Stimulated activated effector memory CD8-positive, alpha-beta T cell treated with anti-CD3 and anti-CD28 coated beads, Interleukin-12 subunit alpha, Interleukin-12 subunit beta, amount 100 ng/mL, for 72 hours (primary cell): ENCODE data around the gene PRKCQ.

Experiments
- ATAC-seq: fragments of 150-1000 bp; cut with Tn5 transposase; 2 replicates; pipeline ENCODE4 v1.10.0; 2021
- DNase-seq, 2 donors: peaks; one replicate each; pipeline ENCODE4 v3.0.0; 2021 to 2022; ENCODE audit warnings: low spot score in 2 of 2
- H3K27ac Mint-ChIP-seq: one replicate; pipeline ENCODE4 v1.8.0; 2022; ENCODE audit warnings: mild to moderate bottlenecking, mixed read lengths
- H3K36me3 Mint-ChIP-seq: one replicate; pipeline ENCODE4 v1.8.0; 2022; ENCODE audit warnings: mild to moderate bottlenecking, mixed read lengths
- H3K4me1 Mint-ChIP-seq: one replicate; pipeline ENCODE4 v1.8.0; 2022; ENCODE audit warnings: mixed read lengths
- H3K4me3 Mint-ChIP-seq: one replicate; pipeline ENCODE4 v1.8.0; 2022; ENCODE audit warnings: mild to moderate bottlenecking, mixed read lengths
- H3K9me3 Mint-ChIP-seq: one replicate; pipeline ENCODE4 v1.8.0; 2022; ENCODE audit warnings: mixed read lengths

The PRKCQ gene

DNA sequence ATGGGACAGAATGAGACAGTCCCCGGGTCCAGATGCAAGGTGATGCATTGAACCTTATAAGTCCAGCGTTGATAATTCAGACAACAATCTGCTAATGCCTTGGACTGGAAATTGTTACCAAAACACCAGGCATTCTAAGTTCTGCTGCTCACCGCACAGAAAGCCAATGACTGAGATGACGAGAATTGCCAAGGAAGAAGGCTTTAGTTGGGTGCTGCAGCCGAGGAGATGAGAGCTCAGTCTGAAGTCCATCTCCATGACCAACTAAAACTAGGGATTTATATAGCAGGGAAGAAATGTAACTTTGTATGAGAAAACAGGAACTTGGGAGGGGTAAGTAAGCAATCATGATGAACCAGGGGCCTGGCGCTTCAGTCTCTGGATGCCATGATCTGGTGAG is 68.7 kb downstream of the PRKCQ start:
- Mint-ChIP-seq H3K27ac (peak overlapping the region; percentile 54), H3K9me3 (peaks cover 5% of the 10 kb centered on the region), H3K36me3 (peaks cover 84% of the 10 kb centered on the region), H3K4me3 (peak overlapping the region; percentile 45), H3K4me1 (peaks cover 71% of the 10 kb centered on the region)
- DNase-seq = peak in 1 of 2 donors; percentile 38
- ATAC-seq = no peak

DNA sequence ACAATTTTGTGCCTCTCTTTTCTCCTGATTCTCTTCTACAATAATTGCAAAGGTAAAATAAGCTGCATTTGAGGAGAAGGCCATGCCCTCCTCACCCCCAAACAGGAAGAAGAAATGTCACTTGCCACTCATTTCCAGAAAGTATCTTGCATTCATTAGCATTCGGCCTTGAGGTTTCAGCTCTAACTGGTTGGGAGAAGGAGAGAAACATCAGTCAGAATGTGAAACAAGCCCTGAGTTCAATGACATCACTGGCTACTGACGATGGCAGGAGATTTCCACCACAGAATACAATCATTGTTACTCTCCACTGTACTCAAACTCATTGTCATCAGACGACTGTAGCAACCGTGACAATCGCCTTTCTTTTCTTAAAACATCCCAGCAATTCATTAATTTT is 72.8 kb downstream of the PRKCQ start:
- H3K27ac Mint-ChIP-seq = peak overlapping the region; percentile 94
- H3K4me3 Mint-ChIP-seq = peak overlapping the region; percentile 58

DNA sequence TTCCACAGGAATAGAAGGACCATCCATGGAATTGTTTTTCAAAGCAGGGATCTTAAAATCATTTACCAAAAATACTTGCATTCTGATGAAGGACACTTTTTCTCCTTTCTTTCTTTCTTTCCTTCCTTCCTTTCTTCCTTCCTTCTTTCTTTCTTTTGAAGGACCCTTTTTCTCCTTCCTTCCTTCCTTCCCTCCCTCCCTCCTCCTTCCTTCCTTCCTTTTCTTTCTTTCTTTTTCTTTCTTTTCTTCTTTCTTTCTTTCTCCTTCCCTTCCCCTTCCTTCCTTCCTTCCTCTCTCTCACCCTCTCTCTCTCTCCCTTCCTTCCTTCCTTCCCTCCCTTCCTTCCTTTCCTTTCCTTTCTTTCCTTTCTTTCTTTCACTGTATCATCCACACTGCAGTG is 74.8 kb downstream of the PRKCQ start:
- Mint-ChIP-seq H3K9me3 (no peaks in the 10 kb centered on the region), H3K4me3 (peak overlapping the region; percentile 9), H3K36me3 (peaks cover 84% of the 10 kb centered on the region)

More for the DNA sequence above, 72.8 kb downstream of the PRKCQ start:
- DNase-seq (no peak), ATAC-seq (peak; percentile 97)
- Mint-ChIP-seq H3K36me3 (peaks cover 85% of the 10 kb centered on the region), H3K4me1 (peaks cover 64% of the 10 kb centered on the region), H3K9me3 (peaks cover 5% of the 10 kb centered on the region)

DNA sequence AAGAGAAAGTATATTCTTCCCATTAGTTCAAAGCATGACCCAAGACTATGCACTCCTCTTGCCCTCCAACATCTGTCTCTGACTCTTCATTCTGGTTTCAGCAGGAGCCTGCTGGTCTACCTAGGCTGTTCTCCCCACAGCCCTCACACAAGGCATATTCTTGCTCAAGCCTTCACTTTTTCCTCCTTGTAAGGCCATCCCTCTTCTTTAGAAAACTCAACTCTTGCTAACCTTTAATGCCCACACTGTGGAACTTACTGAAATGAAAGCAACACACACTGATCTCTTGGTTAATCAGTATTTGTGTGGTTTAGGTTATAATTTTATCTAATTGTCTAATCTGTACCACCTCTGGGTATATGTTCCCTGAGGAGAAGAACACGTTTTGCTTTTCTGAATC is 75.8 kb downstream of the PRKCQ start:
- Mint-ChIP-seq H3K4me1 (peaks cover 66% of the 10 kb centered on the region), H3K27ac (peak overlapping the region; percentile 74), H3K36me3 (peaks cover 74% of the 10 kb centered on the region), H3K9me3 (no peaks in the 10 kb centered on the region), H3K4me3 (peak overlapping the region; percentile 24)
- ATAC-seq (peak; percentile 66), DNase-seq (no peak)

More for the DNA sequence above, 74.8 kb downstream of the PRKCQ start:
- DNase-seq = no peak
- no peak for ATAC-seq
- peaks cover 66% of the 10 kb centered on the region for H3K4me1 Mint-ChIP-seq
- peak overlapping the region; percentile 79 for H3K27ac Mint-ChIP-seq

DNA sequence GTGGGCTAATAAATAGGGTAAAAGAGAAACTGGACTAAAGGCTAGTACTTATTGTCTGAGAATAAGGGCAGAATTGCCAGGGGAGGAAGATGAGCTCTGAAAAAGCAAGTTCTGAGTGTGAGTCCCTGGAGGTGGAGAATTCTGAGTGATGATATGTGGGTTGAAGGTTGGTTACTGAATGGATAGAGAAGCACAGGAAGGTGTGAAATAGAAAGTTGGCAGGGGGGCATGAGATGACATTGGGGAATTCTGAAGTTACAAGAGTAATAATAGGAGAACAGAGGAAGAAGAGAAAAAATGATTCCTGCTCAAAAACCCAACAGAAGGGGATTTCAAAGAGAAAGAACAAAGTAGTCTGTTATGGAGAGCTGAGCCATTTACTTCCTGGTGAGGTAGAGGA is 76.9 kb downstream of the PRKCQ start:
- no peaks in the 10 kb centered on the region for H3K9me3 Mint-ChIP-seq
- DNase-seq (no peak), ATAC-seq (peak; percentile 6)
- peak overlapping the region; percentile 14 for H3K4me3 Mint-ChIP-seq
- peaks cover 63% of the 10 kb centered on the region for H3K36me3 Mint-ChIP-seq
- peaks cover 71% of the 10 kb centered on the region for H3K4me1 Mint-ChIP-seq
- H3K27ac Mint-ChIP-seq = peak overlapping the region; percentile 44

DNA sequence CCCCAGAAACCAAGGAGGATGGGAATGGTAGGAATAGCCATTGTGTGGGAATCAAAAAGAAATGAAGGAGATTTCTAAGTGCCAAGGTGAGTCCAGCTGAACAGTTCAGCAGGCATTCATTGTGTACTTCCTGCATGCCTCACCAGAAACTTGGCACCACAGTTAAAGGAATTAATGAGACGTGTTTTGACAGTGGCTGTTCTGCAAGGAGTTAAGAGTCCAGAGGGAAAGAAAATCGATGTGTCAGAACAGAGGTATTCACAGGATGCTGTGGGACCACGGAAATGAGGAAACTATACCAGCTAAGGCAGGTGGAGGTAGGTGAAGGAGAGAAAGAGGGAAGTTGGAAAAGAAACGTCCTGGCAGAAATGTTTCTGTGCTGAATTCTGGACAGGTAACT is 78.1 kb downstream of the PRKCQ start:
- no peak for DNase-seq
- peak overlapping the region; percentile 14 for H3K4me3 Mint-ChIP-seq
- H3K4me1 Mint-ChIP-seq = peaks cover 61% of the 10 kb centered on the region
- no peak for ATAC-seq
- no peaks in the 10 kb centered on the region for H3K9me3 Mint-ChIP-seq
- H3K27ac Mint-ChIP-seq = peak overlapping the region; percentile 44
- peaks cover 51% of the 10 kb centered on the region for H3K36me3 Mint-ChIP-seq

DNA sequence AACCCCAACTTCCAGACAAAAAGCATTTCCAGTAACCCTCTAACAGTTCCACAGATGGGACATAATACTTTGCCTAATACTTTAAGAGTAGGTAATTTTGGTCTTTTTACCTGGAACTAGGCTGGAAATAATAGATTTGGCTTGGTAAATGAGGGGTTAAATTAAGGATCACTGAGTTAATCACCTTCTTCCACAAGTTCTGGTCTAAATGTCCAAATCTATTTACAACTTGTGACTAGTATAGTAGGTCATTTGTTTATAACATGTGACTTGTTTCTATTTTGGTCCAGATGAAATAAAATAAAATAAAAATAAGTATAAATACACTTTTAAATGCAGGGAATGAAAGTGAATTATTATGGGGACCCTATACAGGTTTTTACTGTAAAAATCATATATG is 80.1 kb downstream of the PRKCQ start:
- no peak for DNase-seq
- no peak overlapping the region for H3K4me3 Mint-ChIP-seq
- ATAC-seq = no peak
- peaks cover 44% of the 10 kb centered on the region for H3K36me3 Mint-ChIP-seq
- no peaks in the 10 kb centered on the region for H3K9me3 Mint-ChIP-seq
- H3K4me1 Mint-ChIP-seq = peaks cover 51% of the 10 kb centered on the region
- H3K27ac Mint-ChIP-seq = no peak overlapping the region

DNA sequence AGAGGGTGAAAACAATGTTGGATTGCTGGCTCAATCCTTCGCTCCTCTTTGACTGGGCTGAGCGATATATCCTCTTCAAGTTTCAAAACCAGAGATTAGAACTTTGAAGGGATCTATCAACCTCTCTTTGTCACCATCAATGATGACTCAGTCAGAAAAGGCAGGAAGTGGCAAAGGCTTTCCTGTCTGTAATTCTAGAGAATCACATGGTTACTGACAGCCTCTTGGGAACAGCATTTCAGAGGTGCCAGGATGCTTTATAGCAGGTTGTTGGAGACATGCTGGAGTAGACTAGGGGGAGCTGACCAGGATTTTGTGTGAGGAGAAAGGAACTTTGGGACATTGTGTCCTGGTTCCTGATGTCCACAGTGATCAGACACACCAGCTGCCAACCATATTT is 81.3 kb downstream of the PRKCQ start:
- ATAC-seq (peak; percentile 87), DNase-seq (peak; percentile 30 to 70)
- Mint-ChIP-seq H3K27ac (peak overlapping the region; percentile 83), H3K36me3 (peaks cover 33% of the 10 kb centered on the region), H3K9me3 (no peaks in the 10 kb centered on the region), H3K4me1 (peaks cover 42% of the 10 kb centered on the region), H3K4me3 (peak overlapping the region; percentile 47)

DNA sequence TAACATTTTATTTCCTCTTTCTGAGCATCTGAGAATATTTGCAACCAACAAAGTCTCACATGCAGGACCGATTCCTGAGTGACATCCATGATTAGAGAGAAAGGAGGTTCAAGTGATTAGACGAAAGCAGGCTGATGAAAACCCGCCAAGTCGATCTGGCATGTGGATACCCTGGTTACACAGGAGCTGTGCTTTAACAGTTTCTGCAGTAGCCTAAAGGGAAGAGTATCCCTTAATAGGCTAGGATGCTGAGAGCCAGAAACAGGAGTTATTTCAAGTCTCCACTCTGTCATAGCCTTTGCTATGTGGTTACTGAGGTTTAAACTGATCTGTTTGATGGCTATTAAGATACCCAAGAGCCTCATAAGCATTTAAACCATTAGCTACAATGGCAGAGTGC is 82.5 kb downstream of the PRKCQ start:
- H3K4me3 Mint-ChIP-seq = no peak overlapping the region

DNA sequence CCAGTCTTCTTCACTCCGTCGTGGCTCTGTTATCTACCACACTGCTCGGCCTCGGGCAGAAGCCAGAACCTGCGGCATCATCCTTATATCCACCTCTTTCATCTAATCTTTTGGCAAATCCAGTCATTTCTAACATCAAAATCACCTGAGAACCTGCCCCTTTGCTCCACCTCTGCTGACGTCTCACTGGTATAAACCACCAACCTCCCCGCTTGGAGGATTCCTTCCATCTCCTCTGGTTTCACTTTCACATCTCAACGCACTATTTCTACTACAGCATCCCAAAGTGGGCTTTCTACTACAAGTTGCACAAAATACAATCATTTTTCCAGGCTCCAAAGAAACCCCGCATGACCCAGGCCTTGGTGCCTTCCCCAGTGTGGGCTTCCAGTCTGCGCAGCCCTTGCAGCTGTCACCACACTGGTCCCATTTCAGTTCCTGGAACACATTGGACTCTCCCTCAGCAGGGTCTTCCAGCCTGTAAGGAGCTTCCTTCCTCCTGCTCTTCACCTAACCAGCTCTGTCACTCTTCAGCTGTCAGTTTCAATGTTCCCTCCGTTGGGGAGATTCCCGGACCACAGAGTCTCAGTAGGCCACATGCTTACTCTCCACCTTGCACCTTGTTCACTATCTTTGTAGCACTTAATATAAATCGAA is 85.0 kb downstream of the PRKCQ start:
- Mint-ChIP-seq H3K27ac (no peak overlapping the region), H3K9me3 (no peaks in the 10 kb centered on the region), H3K36me3 (no peaks in the 10 kb centered on the region), H3K4me1 (peaks cover 38% of the 10 kb centered on the region), H3K4me3 (no peak overlapping the region)
- ATAC-seq = peak; percentile 34
- DNase-seq = no peak

More for the DNA sequence above, 82.5 kb downstream of the PRKCQ start:
- peaks cover 23% of the 10 kb centered on the region for H3K36me3 Mint-ChIP-seq
- H3K4me1 Mint-ChIP-seq = peaks cover 33% of the 10 kb centered on the region
- ATAC-seq (no peak), DNase-seq (no peak)
- peak overlapping the region; percentile 83 for H3K27ac Mint-ChIP-seq
- H3K9me3 Mint-ChIP-seq = no peaks in the 10 kb centered on the region

DNA sequence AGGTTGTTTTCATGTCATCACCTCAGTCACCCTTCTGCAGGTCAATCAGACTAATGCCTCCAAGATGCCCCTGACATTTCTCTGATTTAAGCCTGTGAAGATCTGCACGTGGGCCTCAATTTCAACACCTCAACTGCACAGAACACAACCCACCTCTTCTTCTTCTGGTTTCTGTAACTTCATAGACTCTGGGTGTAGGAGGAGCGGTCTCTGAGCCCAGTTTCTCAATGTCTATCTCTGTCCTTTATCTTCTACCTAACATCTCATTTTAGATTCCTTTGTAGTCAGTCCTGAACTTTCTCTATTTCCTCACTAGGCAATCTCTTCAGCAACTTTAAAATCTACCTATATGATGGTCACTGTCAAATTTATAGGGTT is 85.6 kb downstream of the PRKCQ start:
- DNase-seq (no peak), ATAC-seq (no peak)
- Mint-ChIP-seq H3K4me1 (peaks cover 44% of the 10 kb centered on the region), H3K27ac (no peak overlapping the region), H3K4me3 (no peak overlapping the region), H3K9me3 (no peaks in the 10 kb centered on the region), H3K36me3 (no peaks in the 10 kb centered on the region)

DNA sequence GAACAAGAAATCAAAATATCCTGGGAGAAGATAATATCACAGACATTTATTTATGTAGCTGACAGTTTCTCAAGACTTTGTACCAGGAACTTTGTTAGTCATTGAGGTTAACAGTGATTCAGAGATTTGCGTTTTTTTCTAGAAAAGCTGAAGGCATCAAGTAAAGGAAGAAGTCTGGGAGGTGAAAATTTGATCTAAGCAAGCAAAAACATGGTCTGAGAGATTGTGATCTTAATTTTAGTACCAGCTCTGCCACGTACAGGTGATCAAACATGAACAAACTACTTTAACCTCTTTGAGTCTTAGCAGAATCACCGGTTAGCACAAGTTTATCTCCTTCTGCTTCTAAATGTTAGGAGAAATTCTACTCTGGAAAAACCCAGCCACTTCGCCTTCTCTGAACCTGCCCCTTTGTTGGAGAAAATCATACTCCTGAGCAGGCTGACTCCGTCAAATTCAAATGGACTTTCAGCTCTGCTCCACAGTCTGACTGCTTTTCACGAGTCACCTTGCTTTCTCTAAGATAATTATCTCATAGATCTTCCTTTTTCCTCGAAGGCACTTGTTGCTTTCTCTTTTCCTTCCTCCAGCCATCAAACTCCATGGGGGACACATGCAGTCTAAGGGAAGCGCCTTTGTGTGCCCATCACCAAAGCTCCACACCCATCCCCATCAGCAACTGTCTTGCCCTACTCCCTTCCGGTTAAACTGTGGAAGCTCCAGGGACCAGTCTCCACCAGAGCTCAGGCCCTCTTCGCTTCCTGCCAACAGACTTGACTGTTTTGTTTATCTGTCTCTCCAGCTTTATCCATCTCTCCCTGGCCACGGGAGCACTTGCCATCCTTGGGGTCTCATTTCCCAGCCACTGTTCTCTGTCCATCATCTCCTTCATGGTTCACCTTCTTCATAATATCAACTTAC is 86.3 kb downstream of the PRKCQ start:
- ATAC-seq (peak; percentile 53), DNase-seq (peak in 1 of 2 donors; percentile 49)
- H3K36me3 Mint-ChIP-seq = no peaks in the 10 kb centered on the region
- H3K4me1 Mint-ChIP-seq = peaks cover 44% of the 10 kb centered on the region
- no peaks in the 10 kb centered on the region for H3K9me3 Mint-ChIP-seq
- H3K4me3 Mint-ChIP-seq = no peak overlapping the region
- H3K27ac Mint-ChIP-seq = no peak overlapping the region

DNA sequence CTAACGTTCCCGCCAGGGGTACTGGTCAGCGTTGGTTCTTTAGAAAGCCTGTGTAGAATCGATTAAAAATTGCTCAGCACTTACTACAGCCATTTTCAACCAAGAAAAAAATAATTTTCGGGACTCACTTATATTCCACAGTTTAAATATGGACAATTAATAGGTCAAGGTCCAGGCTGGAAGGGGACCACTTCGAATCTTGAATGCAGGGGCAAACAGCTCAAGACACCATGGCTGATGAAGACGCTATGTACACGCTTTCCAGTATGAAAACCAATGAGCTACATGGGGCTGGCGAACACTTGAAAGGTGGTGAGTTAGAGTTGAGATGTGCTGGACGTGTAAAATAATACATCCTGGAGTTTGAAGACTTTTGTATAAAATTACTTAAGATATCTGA is 87.2 kb downstream of the PRKCQ start:
- H3K4me1 Mint-ChIP-seq = peaks cover 36% of the 10 kb centered on the region
- H3K4me3 Mint-ChIP-seq = no peak overlapping the region
- H3K36me3 Mint-ChIP-seq = no peaks in the 10 kb centered on the region
- ATAC-seq = no peak
- DNase-seq = peak in 1 of 2 donors; percentile 50
- no peaks in the 10 kb centered on the region for H3K9me3 Mint-ChIP-seq
- no peak overlapping the region for H3K27ac Mint-ChIP-seq

DNA sequence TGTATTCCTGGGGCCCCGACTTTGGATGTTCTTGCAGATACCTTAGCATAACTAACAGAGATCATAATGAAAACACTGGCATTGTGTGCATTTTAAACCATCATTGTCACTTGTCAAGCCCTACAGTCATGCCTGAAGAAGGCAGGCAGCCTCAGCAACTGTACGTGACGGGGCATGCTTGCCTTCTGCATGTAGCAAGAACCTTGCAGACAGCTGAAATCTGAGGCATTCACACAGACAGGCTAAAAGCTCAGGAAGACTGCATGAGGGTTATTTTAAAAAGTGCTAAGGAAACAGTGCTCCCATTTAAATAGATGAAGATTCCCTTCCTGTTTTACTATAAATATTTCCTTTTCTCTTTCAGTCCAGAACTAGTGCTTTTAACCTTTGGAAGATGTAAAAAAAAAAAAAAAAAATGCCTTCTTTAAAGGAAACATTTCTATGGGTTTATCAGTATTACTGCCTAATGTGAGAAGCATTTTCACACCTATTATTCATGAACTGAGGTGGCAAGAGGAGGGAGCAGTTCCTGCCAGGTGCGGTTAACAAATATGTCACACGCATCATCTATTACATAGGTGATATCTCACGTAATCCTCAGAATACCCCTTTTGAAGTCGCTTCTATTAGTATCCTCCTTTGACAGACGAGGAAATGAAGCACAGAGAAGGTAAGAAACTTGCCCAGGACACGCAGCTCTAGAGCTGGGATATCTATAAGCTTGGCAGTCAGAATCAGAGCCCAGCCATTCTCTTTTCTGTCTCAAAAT is 88.1 kb downstream of the PRKCQ start:
- peak; percentile 17 to 66 for DNase-seq
- Mint-ChIP-seq H3K4me3 (no peak overlapping the region), H3K27ac (no peak overlapping the region), H3K9me3 (no peaks in the 10 kb centered on the region), H3K4me1 (peaks cover 40% of the 10 kb centered on the region), H3K36me3 (no peaks in the 10 kb centered on the region)
- peak; percentile 91 for ATAC-seq

DNA sequence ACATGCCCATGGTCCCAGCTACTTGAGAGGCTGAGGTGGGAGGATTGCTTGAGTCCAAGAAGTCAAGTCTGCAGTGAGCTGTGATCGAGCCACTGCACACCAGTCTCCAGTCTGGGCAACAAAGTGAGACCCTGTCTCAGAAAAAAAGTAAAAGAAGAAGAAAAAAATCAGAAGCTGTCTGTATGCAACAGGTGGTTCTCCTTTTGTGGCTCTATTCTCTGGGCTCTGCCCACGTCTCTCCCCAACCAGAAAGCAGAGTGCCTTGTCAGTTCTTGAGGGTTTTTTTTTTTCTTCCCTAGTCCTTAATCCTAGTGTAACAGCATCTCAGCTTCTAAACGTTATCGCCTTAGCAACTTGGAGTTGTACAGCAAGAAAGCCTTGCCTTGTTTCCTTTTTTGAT is 89.5 kb downstream of the PRKCQ start:
- H3K4me1 Mint-ChIP-seq = peaks cover 53% of the 10 kb centered on the region
- H3K9me3 Mint-ChIP-seq = no peaks in the 10 kb centered on the region
- no peaks in the 10 kb centered on the region for H3K36me3 Mint-ChIP-seq
- no peak overlapping the region for H3K4me3 Mint-ChIP-seq
- ATAC-seq (no peak), DNase-seq (no peak)
- H3K27ac Mint-ChIP-seq = no peak overlapping the region
